NCI-H1048 (cell line): ENCODE data around the gene ALOX15B.
"Not testable (repeated sequence)": the region's sequence is repeated elsewhere in the genome, so short reads cannot be mapped to it uniquely, and the experiment has no call there.

Experiments
- DNase-seq: peaks from one replicate; lab custom pipeline; 2025; lab: John Stamatoyannopoulos, UW

The ALOX15B gene

GRCh38 chr17:8062807-8063483, 24.1 kb downstream of the ALOX15B start:
- no peak for DNase-seq

- no peak for DNase-seq
These were observed 25.1 kb downstream of the ALOX15B start for GRCh38 chr17:8063761-8064534.

- DNase-seq = no peak
These were observed 25.7 kb downstream of the ALOX15B start for GRCh38 chr17:8064561-8065019.

GRCh38 chr17:8066841-8067775, 28.2 kb downstream of the ALOX15B start:
- no peak for DNase-seq

- no peak for DNase-seq
These were observed 28.9 kb downstream of the ALOX15B start for GRCh38 chr17:8067806-8068205.

- no peak for DNase-seq
These were observed 30.1 kb downstream of the ALOX15B start for GRCh38 chr17:8068736-8069586.

- DNase-seq = no peak
These were observed 30.7 kb downstream of the ALOX15B start for GRCh38 chr17:8069587-8069860.

GRCh38 chr17:8071496-8071895, 32.6 kb downstream of the ALOX15B start:
- DNase-seq = no peak

GRCh38 chr17:8072341-8072728, 33.5 kb downstream of the ALOX15B start:
- DNase-seq = no peak

- no peak for DNase-seq
These were observed 34.0 kb downstream of the ALOX15B start for GRCh38 chr17:8072729-8073461.

GRCh38 chr17:8073627-8074484, 35.0 kb downstream of the ALOX15B start:
- DNase-seq = peak; percentile 26

GRCh38 chr17:8074554-8074953, 35.7 kb downstream of the ALOX15B start:
- no peak for DNase-seq

GRCh38 chr17:8075081-8075480, 36.2 kb downstream of the ALOX15B start:
- DNase-seq = no peak

- no peak for DNase-seq
These were observed 36.9 kb downstream of the ALOX15B start for GRCh38 chr17:8075574-8076342.

GRCh38 chr17:8076502-8077266, 37.8 kb downstream of the ALOX15B start:
- DNase-seq = no peak

- not testable (repeated sequence) for DNase-seq
These were observed 39.1 kb downstream of the ALOX15B start for GRCh38 chr17:8077939-8078338.

GRCh38 chr17:8079291-8080207, 40.7 kb downstream of the ALOX15B start:
- DNase-seq = peak; percentile 32
